ENCODE measurements around the gene CSPG5. TPM values are rescaled to one million over a fixed set of nuclear protein-coding genes. Genes with fewer than 3 reads are reported as not detected.

Gene CSPG5
- total RNA-seq, 1 experiment from 2014 or later = 3.8 TPM

DNA sequence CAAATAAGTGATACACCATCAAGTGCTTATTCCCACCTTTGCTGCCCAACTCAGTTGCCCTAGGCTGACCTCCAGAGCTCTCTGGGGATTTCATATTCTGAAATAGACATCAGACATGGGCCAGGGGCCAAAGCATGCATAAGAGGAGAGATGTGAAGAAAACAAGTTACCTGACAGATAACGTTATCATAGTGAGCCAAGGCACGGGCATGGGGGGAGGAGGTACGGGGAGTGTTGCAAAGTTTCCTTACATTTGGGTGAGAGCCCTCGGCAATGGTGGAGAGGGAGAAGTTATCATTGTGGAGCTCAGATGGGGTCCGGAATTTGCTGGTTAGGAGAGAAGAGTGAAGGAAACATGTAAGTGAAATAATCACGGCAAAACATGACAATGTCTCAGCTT is 9.8 kb downstream of the CSPG5 start:
- Histone ChIP-seq H3K27me3 (ENCODE audit: insufficient read depth, low read length) (no peaks in the 10 kb centered on the region), H2AFZ (ENCODE audit: low read depth, low read length, poor library complexity, severe bottlenecking) (no peak overlapping the region), H3K9ac (ENCODE audit: low read length) (no peak overlapping the region), H3K9me3 (ENCODE audit: control insufficient read depth in 1 of 2, insufficient read depth in 1 of 2, low read depth in 1 of 2, low read length in 2 of 2) (no peaks in the 10 kb centered on the region), H3K9me2 (ENCODE audit: insufficient read depth) (no peaks in the 10 kb centered on the region), H3K4me2 (ENCODE audit: low read length) (no peak overlapping the region), H3K4me1 (ENCODE audit: control insufficient read depth in 1 of 2, insufficient read depth in 2 of 2, low read length in 2 of 2) (no peaks in the 10 kb centered on the region), H4K20me1 (ENCODE audit: insufficient read depth) (no peaks in the 10 kb centered on the region), H3K4me3 (replicated peaks in 1 of 2; ENCODE audit: low read depth in 1 of 2, low read length in 2 of 2) (no peak overlapping the region), H3K27ac (ENCODE audit: low read depth, low read length) (no peak overlapping the region), H3K79me2 (ENCODE audit: insufficient read depth, low read length) (no peaks in the 10 kb centered on the region), H3K36me3 (ENCODE audit: control insufficient read depth in 1 of 2, insufficient read depth in 2 of 2, low read length in 2 of 2) (no peaks in the 10 kb centered on the region)
- ChIA-PET CTCF (no interaction called here), POLR2A (no interaction called here), RAD21 (ENCODE audit: low non-redundant PET in 1 of 2, low total read pairs in 2 of 2, uncharacterized antibody in 2 of 2, unreplicated experiment in 2 of 2) (no interaction called here)
- ATAC-seq (no peak), DNase-seq (ENCODE audit: low read depth, low spot score) (no peak)
- intact Hi-C loops (cut with micrococcal nuclease) = no loop called here
- no TSS peak for BruUV-seq (replicated peaks)
- TF ChIP-seq SRF (IDR thresholded peaks at IDR 0.05; ENCODE audit: low read depth) (no peak), EGR1 (IDR thresholded peaks at IDR 0.05; ENCODE audit: low read depth) (no peak), SIN3A (IDR thresholded peaks at IDR 0.05; ENCODE audit: low read depth) (no peak), ELF1 (IDR thresholded peaks at IDR 0.05; ENCODE audit: borderline replicate concordance, low read depth) (no peak), SP1 (IDR thresholded peaks at IDR 0.05; ENCODE audit: low read depth) (no peak), YY1 (IDR thresholded peaks at IDR 0.05; ENCODE audit: extremely low read depth, insufficient replicate concordance, low read depth, low read length) (no peak), EZH2 (IDR thresholded peaks at IDR 0.05) (no peak), TCF7L2 (IDR thresholded peaks at IDR 0.05; ENCODE audit: borderline replicate concordance, extremely low read depth, insufficient read depth, insufficient read length) (no peak), ZFX (IDR thresholded peaks at IDR 0.05) (no peak)
- TF ChIP-seq, protein P1, sequence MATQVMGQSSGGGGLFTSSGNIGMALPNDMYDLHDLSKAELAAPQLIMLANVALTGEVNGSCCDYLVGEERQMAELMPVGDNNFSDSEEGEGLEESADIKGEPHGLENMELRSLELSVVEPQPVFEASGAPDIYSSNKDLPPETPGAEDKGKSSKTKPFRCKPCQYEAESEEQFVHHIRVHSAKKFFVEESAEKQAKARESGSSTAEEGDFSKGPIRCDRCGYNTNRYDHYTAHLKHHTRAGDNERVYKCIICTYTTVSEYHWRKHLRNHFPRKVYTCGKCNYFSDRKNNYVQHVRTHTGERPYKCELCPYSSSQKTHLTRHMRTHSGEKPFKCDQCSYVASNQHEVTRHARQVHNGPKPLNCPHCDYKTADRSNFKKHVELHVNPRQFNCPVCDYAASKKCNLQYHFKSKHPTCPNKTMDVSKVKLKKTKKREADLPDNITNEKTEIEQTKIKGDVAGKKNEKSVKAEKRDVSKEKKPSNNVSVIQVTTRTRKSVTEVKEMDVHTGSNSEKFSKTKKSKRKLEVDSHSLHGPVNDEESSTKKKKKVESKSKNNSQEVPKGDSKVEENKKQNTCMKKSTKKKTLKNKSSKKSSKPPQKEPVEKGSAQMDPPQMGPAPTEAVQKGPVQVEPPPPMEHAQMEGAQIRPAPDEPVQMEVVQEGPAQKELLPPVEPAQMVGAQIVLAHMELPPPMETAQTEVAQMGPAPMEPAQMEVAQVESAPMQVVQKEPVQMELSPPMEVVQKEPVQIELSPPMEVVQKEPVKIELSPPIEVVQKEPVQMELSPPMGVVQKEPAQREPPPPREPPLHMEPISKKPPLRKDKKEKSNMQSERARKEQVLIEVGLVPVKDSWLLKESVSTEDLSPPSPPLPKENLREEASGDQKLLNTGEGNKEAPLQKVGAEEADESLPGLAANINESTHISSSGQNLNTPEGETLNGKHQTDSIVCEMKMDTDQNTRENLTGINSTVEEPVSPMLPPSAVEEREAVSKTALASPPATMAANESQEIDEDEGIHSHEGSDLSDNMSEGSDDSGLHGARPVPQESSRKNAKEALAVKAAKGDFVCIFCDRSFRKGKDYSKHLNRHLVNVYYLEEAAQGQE (IDR thresholded peaks at IDR 0.05; ENCODE audit: low read depth) = no peak

All from HCT116 (cell line).